Suprapubic skin (tissue), 4 donors: ENCODE data around the gene MOB3B. TPM values are rescaled to one million over a fixed set of nuclear protein-coding genes. Genes with fewer than 3 reads are reported as not detected.

Experiments
- DNase-seq, 2 donors: peaks; one replicate each; pipeline ENCODE4 v3.0.0-alpha.2; 2019; ENCODE audit warnings: low spot score in 2 of 2
- H3K27ac ChIP-seq: fragments of 200-600 bp; sonication (generic); one replicate; pipeline ENCODE4 v1.5.1; 2019
- H3K27me3 ChIP-seq: fragments of 200-600 bp; sonication (generic); one replicate; pipeline ENCODE4 v1.5.1; 2019
- H3K36me3 ChIP-seq: fragments of 200-600 bp; sonication (generic); one replicate; pipeline ENCODE4 v1.5.1; 2019
- H3K4me1 ChIP-seq: fragments of 200-600 bp; sonication (generic); one replicate; pipeline ENCODE4 v1.5.1; 2019
- H3K4me3 ChIP-seq: fragments of 200-600 bp; sonication (generic); one replicate; pipeline ENCODE4 v1.5.1; 2019; ENCODE audit warnings: mild to moderate bottlenecking
- H3K9me3 ChIP-seq: fragments of 200-600 bp; sonication (generic); one replicate; pipeline ENCODE4 v1.5.1; 2019
- EP300 ChIP-seq: sonication (generic); formaldehyde crosslinking; IDR thresholded peaks from one replicate; pipeline ENCODE4 v1.6.1; 2017; ENCODE audit warnings: antibody characterized with exemption
- POLR2A ChIP-seq, 2 donors: fragments of 450-650 bp; IDR thresholded peaks; one replicate each; pipeline ENCODE4 v1.6.1; 2017; ENCODE audit warnings: antibody characterized with exemption in 2 of 2, mild to moderate bottlenecking in 2 of 2, moderate library complexity in 2 of 2
- POLR2AphosphoS5 ChIP-seq, 3 donors: sonication (generic); formaldehyde crosslinking; IDR thresholded peaks; one replicate each; pipeline ENCODE4 v1.6.1; 2017; ENCODE audit warnings: antibody characterized with exemption in 3 of 3
- WGBS: methylation state at CpG from one replicate; pipeline ENCODE4 v1.1.5; 2018; 5-methylcytosine and 5-hydroxymethylcytosine counted together
- total RNA-seq, 4 donors: library from RNA; depleted of rRNA; stranded (reverse); fragments of >200 nt; gene quantifications; one replicate each; pipeline ENCODE4 v1.1.0, GENCODE V29; 2016
- TF ChIP-seq, protein P1 (sequence below), 2 donors: fragments of 200-600 bp in 1 of 2; fragments of 450-650 bp in 1 of 2; sonication (generic) in 1 of 2; IDR thresholded peaks; one replicate each; pipeline ENCODE4 v1.5.1; 2016 to 2019; ENCODE audit warnings: antibody characterized with exemption in 2 of 2, mild to moderate bottlenecking in 1 of 2, moderate library complexity in 1 of 2

Gene MOB3B
- total RNA-seq, 4 donors from 2014 or later = 8.2 to 21.5 (median 10.9) TPM

DNA sequence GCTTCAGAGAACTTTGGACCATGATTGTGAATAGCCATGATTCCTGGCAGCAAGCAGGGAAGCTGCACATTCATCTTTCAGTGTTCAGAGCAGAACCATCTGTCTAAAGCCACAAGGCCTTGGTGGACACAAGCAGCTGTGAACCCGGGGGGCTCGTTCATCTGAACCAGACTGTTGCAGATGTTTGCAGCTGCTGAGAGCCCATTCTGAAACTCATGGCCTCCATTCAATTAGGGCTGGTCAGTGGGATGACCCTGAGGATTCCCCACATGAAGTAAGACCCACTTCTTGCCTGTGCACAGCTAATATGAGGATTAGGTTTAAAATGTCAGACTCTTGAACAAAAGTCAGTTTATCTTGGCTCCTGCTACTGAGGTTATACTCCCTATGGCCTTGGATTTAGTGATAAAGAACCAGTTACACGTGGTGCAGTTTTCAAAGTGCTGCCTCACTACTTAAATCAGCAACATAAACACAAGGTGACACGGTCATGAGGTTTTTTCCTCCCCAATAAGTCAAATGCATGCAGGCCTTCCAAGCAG is 115.3 kb downstream of the MOB3B start:
- TF ChIP-seq, protein P1, sequence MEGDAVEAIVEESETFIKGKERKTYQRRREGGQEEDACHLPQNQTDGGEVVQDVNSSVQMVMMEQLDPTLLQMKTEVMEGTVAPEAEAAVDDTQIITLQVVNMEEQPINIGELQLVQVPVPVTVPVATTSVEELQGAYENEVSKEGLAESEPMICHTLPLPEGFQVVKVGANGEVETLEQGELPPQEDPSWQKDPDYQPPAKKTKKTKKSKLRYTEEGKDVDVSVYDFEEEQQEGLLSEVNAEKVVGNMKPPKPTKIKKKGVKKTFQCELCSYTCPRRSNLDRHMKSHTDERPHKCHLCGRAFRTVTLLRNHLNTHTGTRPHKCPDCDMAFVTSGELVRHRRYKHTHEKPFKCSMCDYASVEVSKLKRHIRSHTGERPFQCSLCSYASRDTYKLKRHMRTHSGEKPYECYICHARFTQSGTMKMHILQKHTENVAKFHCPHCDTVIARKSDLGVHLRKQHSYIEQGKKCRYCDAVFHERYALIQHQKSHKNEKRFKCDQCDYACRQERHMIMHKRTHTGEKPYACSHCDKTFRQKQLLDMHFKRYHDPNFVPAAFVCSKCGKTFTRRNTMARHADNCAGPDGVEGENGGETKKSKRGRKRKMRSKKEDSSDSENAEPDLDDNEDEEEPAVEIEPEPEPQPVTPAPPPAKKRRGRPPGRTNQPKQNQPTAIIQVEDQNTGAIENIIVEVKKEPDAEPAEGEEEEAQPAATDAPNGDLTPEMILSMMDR (IDR thresholded peaks at IDR 0.05) = no peak
- TF ChIP-seq POLR2AphosphoS5 (IDR thresholded peaks at IDR 0.05) (no peak), EP300 (no peak), POLR2A (IDR thresholded peaks at IDR 0.05) (no peak)
- peak overlapping the region; percentile 35 for H3K4me3 ChIP-seq
- no peak for DNase-seq
- 37% methylated on average over 2 of the region's 4 CpGs for WGBS
- H3K9me3 ChIP-seq = no peaks in the 10 kb centered on the region
- H3K36me3 ChIP-seq = no peaks in the 10 kb centered on the region
- peaks cover 25% of the 10 kb centered on the region for H3K4me1 ChIP-seq
- no peaks in the 10 kb centered on the region for H3K27me3 ChIP-seq
- peak overlapping the region; percentile 63 for H3K27ac ChIP-seq

DNA sequence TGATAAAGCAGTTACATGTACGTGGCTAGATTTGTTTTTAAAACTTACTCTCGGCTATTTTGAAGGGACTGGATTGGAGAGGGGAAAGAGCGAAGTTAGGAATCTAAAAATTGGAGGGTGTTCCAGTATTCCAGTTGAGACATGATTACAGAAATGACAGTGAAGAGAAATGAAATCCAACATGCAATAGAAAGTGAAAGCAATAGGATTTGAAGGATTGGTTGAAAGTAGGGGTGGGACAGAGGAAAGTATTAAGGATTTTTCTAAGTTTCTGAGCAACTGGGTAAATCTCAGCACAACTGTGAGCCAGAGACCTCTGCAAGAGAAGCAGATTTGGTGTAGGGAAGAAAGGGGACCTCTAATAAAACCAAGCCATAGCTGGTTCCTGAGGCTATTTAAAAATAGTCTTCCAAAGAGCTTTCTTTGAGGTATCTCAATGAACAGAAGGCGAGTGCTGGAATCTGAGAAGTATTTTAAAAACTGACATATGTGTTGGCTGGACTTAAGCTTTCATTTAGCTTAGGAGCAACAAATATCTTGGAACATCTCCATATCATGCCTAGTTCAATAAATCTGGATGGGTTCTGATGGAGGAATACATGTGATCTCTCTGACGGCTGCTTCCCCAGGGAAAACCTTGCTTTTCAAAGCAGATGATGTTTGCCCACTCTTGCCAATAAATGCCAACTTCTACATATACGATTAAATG is 115.9 kb downstream of the MOB3B start:
- Histone ChIP-seq H3K27me3 (no peaks in the 10 kb centered on the region), H3K9me3 (no peaks in the 10 kb centered on the region), H3K27ac (peak overlapping the region; percentile 63), H3K4me3 (peak overlapping the region; percentile 35), H3K36me3 (no peaks in the 10 kb centered on the region), H3K4me1 (peaks cover 25% of the 10 kb centered on the region)
- no peak for DNase-seq
- WGBS = 25% methylated on average over 6 of the region's 6 CpGs
- TF ChIP-seq POLR2AphosphoS5 (IDR thresholded peaks at IDR 0.05) (no peak), POLR2A (IDR thresholded peaks at IDR 0.05) (no peak), EP300 (no peak)
- TF ChIP-seq, protein P1 (IDR thresholded peaks at IDR 0.05) = no peak

DNA sequence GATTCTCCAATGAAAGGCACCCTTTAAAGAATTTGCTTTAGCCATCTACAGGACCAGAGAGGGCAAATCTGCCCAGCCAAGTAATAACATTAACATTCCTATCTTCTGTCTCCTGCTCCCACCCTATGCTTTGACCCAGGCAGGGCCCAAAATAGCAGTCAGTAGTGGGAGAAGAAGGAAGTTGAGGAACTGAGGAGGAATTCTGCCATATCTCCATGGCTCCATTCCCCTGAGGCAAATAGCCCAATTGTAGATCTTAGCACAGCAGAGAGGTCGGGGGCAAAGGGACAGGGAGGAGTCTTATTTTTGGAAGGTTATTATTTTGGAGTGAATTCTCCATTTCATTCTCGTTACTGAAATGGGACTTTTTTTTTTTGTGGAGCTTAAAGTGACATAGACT is 116.7 kb downstream of the MOB3B start:
- TF ChIP-seq EP300 = no peak
- TF ChIP-seq, protein P1 (IDR thresholded peaks at IDR 0.05) = no peak
- TF ChIP-seq POLR2AphosphoS5 (IDR thresholded peaks at IDR 0.05) = no peak
- Histone ChIP-seq H3K9me3 (no peaks in the 10 kb centered on the region), H3K27me3 (no peaks in the 10 kb centered on the region), H3K36me3 (no peaks in the 10 kb centered on the region), H3K4me3 (peak overlapping the region; percentile 35), H3K27ac (peak overlapping the region; percentile 63), H3K4me1 (peaks cover 25% of the 10 kb centered on the region)
- no peak for DNase-seq
- WGBS = 2% methylated on average over 2 of the region's 2 CpGs

DNA sequence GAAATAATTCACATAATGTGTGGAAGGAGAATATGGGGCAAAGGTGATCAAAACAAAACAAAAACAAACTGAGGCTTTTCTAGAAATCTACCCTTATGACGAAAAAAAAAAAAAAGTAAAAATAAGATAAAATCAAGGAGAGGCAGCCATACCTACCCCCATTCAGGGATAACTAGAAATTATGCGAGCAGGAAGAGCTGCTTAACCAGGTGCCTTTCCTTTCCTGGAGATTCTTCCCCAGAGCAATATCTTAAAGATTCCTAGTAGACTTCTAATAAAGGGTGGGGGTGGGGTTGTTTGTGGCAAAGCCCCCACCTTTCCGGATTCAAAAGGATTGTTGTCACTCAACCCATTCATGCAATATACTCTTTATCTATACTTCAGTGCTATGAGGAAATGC is 117.5 kb downstream of the MOB3B start:
- Histone ChIP-seq H3K4me3 (no peak overlapping the region), H3K9me3 (no peaks in the 10 kb centered on the region), H3K27me3 (no peaks in the 10 kb centered on the region), H3K4me1 (peaks cover 31% of the 10 kb centered on the region), H3K36me3 (no peaks in the 10 kb centered on the region), H3K27ac (no peak overlapping the region)
- WGBS = 65% methylated on average over 3 of the region's 3 CpGs
- no peak for DNase-seq
- TF ChIP-seq POLR2AphosphoS5 (IDR thresholded peaks at IDR 0.05) (no peak), EP300 (no peak), POLR2A (IDR thresholded peaks at IDR 0.05) (no peak)
- TF ChIP-seq, protein P1 (IDR thresholded peaks at IDR 0.05) = no peak

DNA sequence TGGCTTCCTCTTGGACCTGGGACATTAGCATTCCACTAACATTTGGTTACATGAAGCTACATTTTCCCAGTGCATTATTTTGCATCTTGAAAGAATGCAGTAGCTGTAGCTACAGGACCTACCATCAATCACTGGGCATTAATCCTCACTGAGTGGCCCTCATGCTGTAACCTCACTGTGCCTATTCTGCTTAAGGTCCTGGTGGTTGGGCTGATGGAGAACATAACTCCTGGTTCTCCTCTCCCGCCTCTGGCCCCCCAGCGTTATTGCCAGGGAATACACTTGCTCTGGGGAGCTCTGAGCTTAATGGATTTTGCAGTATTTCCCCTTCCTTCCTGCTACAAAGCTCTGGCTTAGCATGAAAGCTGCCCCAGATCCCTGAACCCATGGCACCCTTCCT is 121.1 kb downstream of the MOB3B start:
- H3K36me3 ChIP-seq = no peaks in the 10 kb centered on the region
- H3K9me3 ChIP-seq = no peaks in the 10 kb centered on the region
- no peak overlapping the region for H3K27ac ChIP-seq
- no peak for DNase-seq
- H3K4me3 ChIP-seq = no peak overlapping the region
- peaks cover 18% of the 10 kb centered on the region for H3K4me1 ChIP-seq
- 82% methylated on average over 2 of the region's 2 CpGs for WGBS
- TF ChIP-seq EP300 (no peak), POLR2AphosphoS5 (IDR thresholded peaks at IDR 0.05) (no peak), POLR2A (IDR thresholded peaks at IDR 0.05) (no peak)
- TF ChIP-seq, protein P1 (IDR thresholded peaks at IDR 0.05) = no peak
- H3K27me3 ChIP-seq = no peaks in the 10 kb centered on the region
